Left lung (tissue), 10 donors: ENCODE results near the gene PSMB7. TPM values are rescaled to one million over a fixed set of nuclear protein-coding genes. Genes with fewer than 3 reads are reported as not detected.
A peak's percentile ranks its signal among the peaks of the same experiment; 100 is the strongest.

Experiments used
- ATAC-seq: fragments of 200-7000 bp; cut with Tn5 transposase; one replicate; pipeline ENCODE4 v1.9.1; 2020; ENCODE audit warnings: moderate library complexity
- DNase-seq, 4 donors: peaks; one replicate each; pipeline ENCODE4 v3.0.0-alpha.2; 2013 to 2020
- H3K27ac ChIP-seq, 2 donors: fragments of 200-600 bp; sonication (generic) in 1 of 2; one replicate each; pipeline versions ENCODE4 v1.5.0 to v1.8.0; 2020 to 2021
- H3K27me3 ChIP-seq, 2 donors: fragments of 200-600 bp; sonication (generic) in 1 of 2; one replicate each; pipeline versions ENCODE4 v1.5.0 to v1.8.0; 2020 to 2021
- H3K36me3 ChIP-seq, 2 donors: fragments of 200-600 bp; sonication (generic) in 1 of 2; one replicate each; pipeline versions ENCODE4 v1.5.0 to v1.8.0; 2020 to 2021
- H3K4me1 ChIP-seq, 2 donors: fragments of 200-600 bp; one replicate each; pipeline ENCODE4 v1.8.0; 2021
- H3K4me3 ChIP-seq, 2 donors: fragments of 200-600 bp; sonication (generic) in 1 of 2; one replicate each; pipeline versions ENCODE4 v1.5.0 to v1.8.0; 2020 to 2021; ENCODE audit warnings: mild to moderate bottlenecking in 1 of 2
- H3K9me3 ChIP-seq, 2 donors: fragments of 200-600 bp; sonication (generic) in 1 of 2; one replicate each; pipeline versions ENCODE4 v1.5.0 to v1.8.0; 2020 to 2021
- intact Hi-C, 2 donors: fragments of 100-400 bp; cut with DNase I; formaldehyde crosslinking; loops; one replicate each; pipeline versions ENCODE4 v1.11.2 to v1.14.2; 2022
- polyA plus RNA-seq, 6 donors: library from polyadenylated mRNA; unstranded; fragments of 120-200 nt; gene quantifications; one replicate each; pipeline ENCODE4 v1.2.1, GENCODE V29; 2013; ENCODE audit not compliant: insufficient read length in 6 of 6
- total RNA-seq, 2 donors: library from RNA; stranded (reverse); fragmentation: NEBNext Ultra II Directional; extraction: Animal tissue kit (Norgen Biotek cat#: 25700); gene quantifications; one replicate each; pipeline ENCODE4 v1.2.1, GENCODE V29; 2021
- TF ChIP-seq, protein P1 (sequence below), 2 donors: fragments of 200-600 bp; sonication (generic) in 1 of 2; IDR thresholded peaks; one replicate each; pipeline versions ENCODE4 v1.5.0 to v1.8.0; 2021; ENCODE audit warnings: antibody characterized with exemption in 2 of 2
- donor health status: DM: no; HTN: yes; CAD: no.
- donor health status: DM: no; HTN: no; CAD: no.

PSMB7 gene
- total and polyA plus RNA-seq, 8 donors, result 86.3 to 220 (median 203) TPM

- Histone ChIP-seq H3K27me3 (no peaks in the 10 kb centered on the region), H3K9me3 (no peaks in the 10 kb centered on the region), H3K27ac (no peak overlapping the region), H3K36me3 (peaks cover 0 to 91% of the 10 kb centered on the region in 2 donors), H3K4me3 (no peak overlapping the region), H3K4me1 (peaks cover 0 to 27% of the 10 kb centered on the region in 2 donors)
- ATAC-seq (no peak), DNase-seq (no peak)
- intact Hi-C loops, result loop anchor here in 1 of 2 donors (5.0 kb wide), 1 partner anchor 195 kb away; no protein-coding TSS in a partner anchor
- TF ChIP-seq, protein P1, sequence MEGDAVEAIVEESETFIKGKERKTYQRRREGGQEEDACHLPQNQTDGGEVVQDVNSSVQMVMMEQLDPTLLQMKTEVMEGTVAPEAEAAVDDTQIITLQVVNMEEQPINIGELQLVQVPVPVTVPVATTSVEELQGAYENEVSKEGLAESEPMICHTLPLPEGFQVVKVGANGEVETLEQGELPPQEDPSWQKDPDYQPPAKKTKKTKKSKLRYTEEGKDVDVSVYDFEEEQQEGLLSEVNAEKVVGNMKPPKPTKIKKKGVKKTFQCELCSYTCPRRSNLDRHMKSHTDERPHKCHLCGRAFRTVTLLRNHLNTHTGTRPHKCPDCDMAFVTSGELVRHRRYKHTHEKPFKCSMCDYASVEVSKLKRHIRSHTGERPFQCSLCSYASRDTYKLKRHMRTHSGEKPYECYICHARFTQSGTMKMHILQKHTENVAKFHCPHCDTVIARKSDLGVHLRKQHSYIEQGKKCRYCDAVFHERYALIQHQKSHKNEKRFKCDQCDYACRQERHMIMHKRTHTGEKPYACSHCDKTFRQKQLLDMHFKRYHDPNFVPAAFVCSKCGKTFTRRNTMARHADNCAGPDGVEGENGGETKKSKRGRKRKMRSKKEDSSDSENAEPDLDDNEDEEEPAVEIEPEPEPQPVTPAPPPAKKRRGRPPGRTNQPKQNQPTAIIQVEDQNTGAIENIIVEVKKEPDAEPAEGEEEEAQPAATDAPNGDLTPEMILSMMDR (IDR thresholded peaks at IDR 0.05), result no peak
Observed at GRCh38 chr9:124321935-124322334, 93.3 kb downstream of the PSMB7 start.

DNA sequence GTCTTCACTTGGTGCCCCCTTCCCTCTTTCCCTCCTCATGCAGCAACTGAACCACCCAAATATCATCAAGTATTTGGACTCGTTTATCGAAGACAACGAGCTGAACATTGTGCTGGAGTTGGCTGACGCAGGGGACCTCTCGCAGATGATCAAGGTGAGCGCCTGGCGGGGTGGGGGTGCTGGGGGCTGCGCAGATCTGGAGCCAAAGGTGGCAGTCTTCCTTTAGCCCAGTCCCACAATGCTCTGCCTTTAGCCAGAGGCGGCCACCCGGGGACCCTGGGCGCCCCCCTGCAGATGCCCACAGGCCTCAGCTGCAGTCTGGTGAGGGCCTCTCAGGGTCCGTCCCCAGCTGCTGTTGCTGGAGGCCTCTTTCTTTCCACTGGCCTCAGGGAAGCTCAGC, 93.8 kb downstream of the PSMB7 start:
- TF ChIP-seq, protein P1 (IDR thresholded peaks at IDR 0.05), result no peak
- H3K9me3 ChIP-seq, result no peaks in the 10 kb centered on the region
- peaks cover 0 to 91% of the 10 kb centered on the region in 2 donors for H3K36me3 ChIP-seq
- ATAC-seq (no peak), DNase-seq (no peak)
- peaks cover 0 to 27% of the 10 kb centered on the region in 2 donors for H3K4me1 ChIP-seq
- no peaks in the 10 kb centered on the region for H3K27me3 ChIP-seq
- no peak overlapping the region for H3K4me3 ChIP-seq
- intact Hi-C loops, result loop anchor here in 1 of 2 donors (5.0 kb wide), 1 partner anchor 194 kb away; no protein-coding TSS in a partner anchor
- H3K27ac ChIP-seq, result no peak overlapping the region

- DNase-seq, result peak in 3 of 4 donors; percentile 42 to 72 (median 66)
Observed at GRCh38 chr9:124320062-124320973, 94.9 kb downstream of the PSMB7 start.

GRCh38 chr9:124315882-124316281, 99.4 kb downstream of the PSMB7 start:
- H3K4me1 ChIP-seq, result peaks cover 0 to 11% of the 10 kb centered on the region in 2 donors
- intact Hi-C loops, result no loop called here
- no peaks in the 10 kb centered on the region for H3K9me3 ChIP-seq
- no peak overlapping the region for H3K27ac ChIP-seq
- TF ChIP-seq, protein P1 (IDR thresholded peaks at IDR 0.05), result no peak
- H3K27me3 ChIP-seq, result no peaks in the 10 kb centered on the region
- H3K36me3 ChIP-seq, result peaks cover 0 to 89% of the 10 kb centered on the region in 2 donors
- ATAC-seq, result no peak
- DNase-seq, result no peak
- H3K4me3 ChIP-seq, result no peak overlapping the region

More at GRCh38 chr9:124320062-124320973, 94.9 kb downstream of the PSMB7 start:
- peak; percentile 88 for ATAC-seq
- H3K36me3 ChIP-seq, result peaks cover 0 to 91% of the 10 kb centered on the region in 2 donors
- intact Hi-C loops, result loop anchor here in 1 of 2 donors (5.0 kb wide), 1 partner anchor 193 kb away; no protein-coding TSS in a partner anchor
- no peaks in the 10 kb centered on the region for H3K27me3 ChIP-seq
- TF ChIP-seq, protein P1 (IDR thresholded peaks at IDR 0.05), result peak; percentile 61 to 88
- H3K4me3 ChIP-seq, result no peak overlapping the region
- no peaks in the 10 kb centered on the region for H3K9me3 ChIP-seq
- no peak overlapping the region for H3K27ac ChIP-seq
- peaks cover 0 to 27% of the 10 kb centered on the region in 2 donors for H3K4me1 ChIP-seq

- Histone ChIP-seq H3K27ac (no peak overlapping the region), H3K27me3 (no peaks in the 10 kb centered on the region), H3K4me1 (no peaks in the 10 kb centered on the region), H3K9me3 (no peaks in the 10 kb centered on the region), H3K36me3 (peaks cover 0 to 96% of the 10 kb centered on the region in 2 donors), H3K4me3 (no peak overlapping the region)
- TF ChIP-seq, protein P1 (IDR thresholded peaks at IDR 0.05), result no peak
- ATAC-seq (no peak), DNase-seq (no peak)
- intact Hi-C loops, result no loop called here
Observed at GRCh38 chr9:124313940-124314339, 101.3 kb downstream of the PSMB7 start.
